HEK293 (cell line): Measurements from ENCODE around the gene HIGD1A.

Experiments used
- ZBTB26 ChIP-seq: fragments of 450-650 bp; formaldehyde crosslinking; optimal IDR thresholded peaks from 2 replicates; pipeline ENCODE3; 2016; ENCODE audit warnings: missing biosample characterization, mild to moderate bottlenecking, missing genetic modification characterization
- TF ChIP-seq, protein P1 (sequence below): fragments of 450-650 bp; formaldehyde crosslinking; IDR thresholded peaks from 2 replicates; pipeline ENCODE4 v1.5.1; 2016; ENCODE audit warnings: missing biosample characterization, missing genetic modification characterization

- TF ChIP-seq, protein P1, sequence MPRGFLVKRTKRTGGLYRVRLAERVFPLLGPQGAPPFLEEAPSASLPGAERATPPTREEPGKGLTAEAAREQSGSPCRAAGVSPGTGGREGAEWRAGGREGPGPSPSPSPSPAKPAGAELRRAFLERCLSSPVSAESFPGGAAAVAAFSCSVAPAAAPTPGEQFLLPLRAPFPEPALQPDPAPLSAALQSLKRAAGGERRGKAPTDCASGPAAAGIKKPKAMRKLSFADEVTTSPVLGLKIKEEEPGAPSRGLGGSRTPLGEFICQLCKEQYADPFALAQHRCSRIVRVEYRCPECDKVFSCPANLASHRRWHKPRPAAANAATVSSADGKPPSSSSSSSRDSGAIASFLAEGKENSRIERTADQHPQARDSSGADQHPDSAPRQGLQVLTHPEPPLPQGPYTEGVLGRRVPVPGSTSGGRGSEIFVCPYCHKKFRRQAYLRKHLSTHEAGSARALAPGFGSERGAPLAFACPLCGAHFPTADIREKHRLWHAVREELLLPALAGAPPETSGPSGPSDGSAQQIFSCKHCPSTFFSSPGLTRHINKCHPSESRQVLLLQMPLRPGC (tag by site-specific recombination) = no peak
- no peak for TF ChIP-seq ZBTB26 (tag by site-specific recombination)
Measured at GRCh38 chr3:42795621-42796181, 8.6 kb downstream of the HIGD1A start.
